Natural killer cell (primary cell): Measurements from ENCODE around the gene BTN1A1. TPM values are rescaled to one million over a fixed set of nuclear protein-coding genes. Genes with fewer than 3 reads are reported as not detected.
A peak's percentile ranks its signal among the peaks of the same experiment; 100 is the strongest.

Experiments
- ATAC-seq, 3 donors: fragments of 150-1000 bp in 2 of 3; fragments of 200-7000 bp in 1 of 3; cut with Tn5 transposase; 1 replicate in 1 of 3; 2 replicates in 2 of 3; pipeline ENCODE4 v1.10.0; 2021; ENCODE audit warnings: mild to moderate bottlenecking in 2 of 3, moderate library complexity in 2 of 3
- DNase-seq, 2 donors: peaks; one replicate each; pipeline versions ENCODE4 v3.0.0 to v3.0.0-alpha.2; 2013 to 2021; ENCODE audit warnings: mixed read lengths in 1 of 2
- H3K27ac ChIP-seq: one replicate; pipeline ENCODE4 v1.5.1; 2013; ENCODE audit warnings: mild to moderate bottlenecking, low read length
- H3K27me3 ChIP-seq: one replicate; pipeline ENCODE4 v1.6.1; 2013; ENCODE audit warnings: low read length; ENCODE audit not compliant: control insufficient read depth, insufficient read depth
- H3K36me3 ChIP-seq: one replicate; pipeline ENCODE4 v1.6.1; 2013; ENCODE audit warnings: low read length; ENCODE audit not compliant: control insufficient read depth, insufficient read depth
- H3K4me1 ChIP-seq: one replicate; pipeline ENCODE4 v1.6.1; 2013; ENCODE audit warnings: low read length; ENCODE audit not compliant: control insufficient read depth, insufficient read depth
- H3K4me3 ChIP-seq: one replicate; pipeline ENCODE4 v1.5.1; 2013; ENCODE audit warnings: low read length
- H3K9me3 ChIP-seq: one replicate; pipeline ENCODE4 v1.6.1; 2013; ENCODE audit warnings: low read length; ENCODE audit not compliant: control insufficient read depth, insufficient read depth
- H3K27ac Mint-ChIP-seq, 2 donors: one replicate each; pipeline ENCODE4 v1.8.0; 2022; ENCODE audit warnings: mild to moderate bottlenecking in 2 of 2, mixed read lengths in 2 of 2, moderate library complexity in 1 of 2
- H3K27me3 Mint-ChIP-seq, 2 donors: one replicate each; pipeline ENCODE4 v1.8.0; 2022; ENCODE audit warnings: low read depth in 2 of 2, mixed read lengths in 2 of 2
- H3K36me3 Mint-ChIP-seq: one replicate; pipeline ENCODE4 v1.8.0; 2022; ENCODE audit warnings: mixed read lengths
- H3K4me1 Mint-ChIP-seq, 2 donors: one replicate each; pipeline ENCODE4 v1.8.0; 2022; ENCODE audit warnings: mixed read lengths in 2 of 2
- H3K4me3 Mint-ChIP-seq: one replicate; pipeline ENCODE4 v1.8.0; 2022; ENCODE audit warnings: mild to moderate bottlenecking, moderate library complexity, mixed read lengths
- H3K9me3 Mint-ChIP-seq, 2 donors: one replicate each; pipeline ENCODE4 v1.8.0; 2022; ENCODE audit warnings: mixed read lengths in 2 of 2
- WGBS: methylation state at CpG from one replicate; pipeline ENCODE4 v1.1.7; 2013; ENCODE audit warnings: missing lambda C conversion rate; ENCODE audit not compliant: insufficient coverage; 5-methylcytosine and 5-hydroxymethylcytosine counted together
- intact Hi-C: fragments of 100-400 bp; cut with micrococcal nuclease; formaldehyde crosslinking; loops from one replicate; pipeline ENCODE4 v1.14.2; 2022
- total RNA-seq, 4 donors: library from RNA; stranded (reverse); fragments of 120-200 nt in 1 of 4; gene quantifications; one replicate each; pipeline versions ENCODE4 v1.2.3 to v1.2.4, GENCODE V29; 2013 to 2022
- TF ChIP-seq, protein P1 (sequence below): fragments of 200-600 bp; IDR thresholded peaks from one replicate; pipeline ENCODE4 v1.8.0; 2022; ENCODE audit warnings: antibody characterized with exemption

The BTN1A1 gene
- total RNA-seq, 3 donors from 2014 or later (not counting 1 experiment from before 2014, with no cell fraction given): not detected

- H3K9me3 ChIP-seq: no peaks in the 10 kb centered on the region
- no peaks in the 10 kb centered on the region for H3K27me3 Mint-ChIP-seq
- no peaks in the 10 kb centered on the region for H3K27me3 ChIP-seq
- no peak overlapping the region for H3K4me3 Mint-ChIP-seq
- no peaks in the 10 kb centered on the region for H3K36me3 ChIP-seq
- TF ChIP-seq, protein P1, sequence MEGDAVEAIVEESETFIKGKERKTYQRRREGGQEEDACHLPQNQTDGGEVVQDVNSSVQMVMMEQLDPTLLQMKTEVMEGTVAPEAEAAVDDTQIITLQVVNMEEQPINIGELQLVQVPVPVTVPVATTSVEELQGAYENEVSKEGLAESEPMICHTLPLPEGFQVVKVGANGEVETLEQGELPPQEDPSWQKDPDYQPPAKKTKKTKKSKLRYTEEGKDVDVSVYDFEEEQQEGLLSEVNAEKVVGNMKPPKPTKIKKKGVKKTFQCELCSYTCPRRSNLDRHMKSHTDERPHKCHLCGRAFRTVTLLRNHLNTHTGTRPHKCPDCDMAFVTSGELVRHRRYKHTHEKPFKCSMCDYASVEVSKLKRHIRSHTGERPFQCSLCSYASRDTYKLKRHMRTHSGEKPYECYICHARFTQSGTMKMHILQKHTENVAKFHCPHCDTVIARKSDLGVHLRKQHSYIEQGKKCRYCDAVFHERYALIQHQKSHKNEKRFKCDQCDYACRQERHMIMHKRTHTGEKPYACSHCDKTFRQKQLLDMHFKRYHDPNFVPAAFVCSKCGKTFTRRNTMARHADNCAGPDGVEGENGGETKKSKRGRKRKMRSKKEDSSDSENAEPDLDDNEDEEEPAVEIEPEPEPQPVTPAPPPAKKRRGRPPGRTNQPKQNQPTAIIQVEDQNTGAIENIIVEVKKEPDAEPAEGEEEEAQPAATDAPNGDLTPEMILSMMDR: no peak
- peaks cover 23% of the 10 kb centered on the region for H3K4me1 ChIP-seq
- H3K27ac Mint-ChIP-seq: no peak overlapping the region
- ATAC-seq (no peak), DNase-seq (no peak)
- WGBS: 85% methylated on average over 10 of the region's 10 CpGs
- no peaks in the 10 kb centered on the region for H3K36me3 Mint-ChIP-seq
- H3K4me1 Mint-ChIP-seq: peaks cover 24 to 25% of the 10 kb centered on the region in 2 donors
- no peak overlapping the region for H3K4me3 ChIP-seq
- no peaks in the 10 kb centered on the region for H3K9me3 Mint-ChIP-seq
- intact Hi-C loops: loop anchor here (5.0 to 10.0 kb wide), 2 partner anchors 230 to 527 kb away; a partner anchor contains a TSS
- no peak overlapping the region for H3K27ac ChIP-seq
Measured at GRCh38 chr6:26552205-26552604, 52.1 kb downstream of the BTN1A1 start.

GRCh38 chr6:26552640-26553188 is 52.6 kb downstream of the BTN1A1 start:
- intact Hi-C loops: loop anchor here (1.0 to 10.0 kb wide), 4 partner anchors 15 to 528 kb away; a partner anchor contains a TSS
- H3K27me3 Mint-ChIP-seq: no peaks in the 10 kb centered on the region
- Histone ChIP-seq H3K27ac (no peak overlapping the region), H3K4me3 (peak overlapping the region; percentile 71), H3K27me3 (no peaks in the 10 kb centered on the region), H3K9me3 (no peaks in the 10 kb centered on the region), H3K36me3 (no peaks in the 10 kb centered on the region), H3K4me1 (peaks cover 23% of the 10 kb centered on the region)
- H3K9me3 Mint-ChIP-seq: no peaks in the 10 kb centered on the region
- TF ChIP-seq, protein P1: no peak
- no peak overlapping the region for H3K4me3 Mint-ChIP-seq
- peaks cover 24 to 25% of the 10 kb centered on the region in 2 donors for H3K4me1 Mint-ChIP-seq
- DNase-seq (peak in 1 of 2 donors; percentile 3), ATAC-seq (no peak)
- H3K36me3 Mint-ChIP-seq: no peaks in the 10 kb centered on the region
- WGBS: 39% methylated on average over 11 of the region's 11 CpGs
- no peak overlapping the region for H3K27ac Mint-ChIP-seq

- Mint-ChIP-seq H3K27ac (no peak overlapping the region), H3K27me3 (no peaks in the 10 kb centered on the region), H3K4me1 (peaks cover 24 to 25% of the 10 kb centered on the region in 2 donors), H3K36me3 (no peaks in the 10 kb centered on the region), H3K4me3 (no peak overlapping the region), H3K9me3 (no peaks in the 10 kb centered on the region)
- peak; percentile 69 to 83 (median 78) for ATAC-seq
- TF ChIP-seq, protein P1: no peak
- H3K9me3 ChIP-seq: no peaks in the 10 kb centered on the region
- H3K4me3 ChIP-seq: peak overlapping the region; percentile 71
- intact Hi-C loops: loop anchor here (1.0 to 10.0 kb wide), 4 partner anchors 16 to 528 kb away; a partner anchor contains a TSS
- H3K4me1 ChIP-seq: peaks cover 23% of the 10 kb centered on the region
- DNase-seq: peak; percentile 74 to 88
- WGBS: 0% methylated on average over 8 of the region's 13 CpGs
- H3K27me3 ChIP-seq: no peaks in the 10 kb centered on the region
- H3K27ac ChIP-seq: no peak overlapping the region
- H3K36me3 ChIP-seq: no peaks in the 10 kb centered on the region
Measured at GRCh38 chr6:26553264-26553634, 53.1 kb downstream of the BTN1A1 start.
